HG02571 (cell line): ENCODE data around the gene UBE2E1.
"Not testable (repeated sequence)": the region's sequence is repeated elsewhere in the genome, so short reads cannot be mapped to it uniquely, and the experiment has no call there.

Experiments
- ATAC-seq: cut with Tn5 transposase; IDR thresholded peaks from one replicate; pipeline ENCODE4 v1.9.1; 2021; ENCODE audit warnings: mild to moderate bottlenecking, moderate library complexity; ENCODE audit not compliant: unreplicated experiment

Gene UBE2E1

GRCh38 chr3:23876923-23877322 is 71.2 kb downstream of the UBE2E1 start:
- ATAC-seq: no peak

- no peak for ATAC-seq
These were observed 71.7 kb downstream of the UBE2E1 start for GRCh38 chr3:23877329-23877980.

- ATAC-seq: no peak
These were observed 73.7 kb downstream of the UBE2E1 start for GRCh38 chr3:23879485-23879884.

GRCh38 chr3:23880703-23881339 is 75.1 kb downstream of the UBE2E1 start:
- no peak for ATAC-seq

GRCh38 chr3:23881993-23882392 is 76.2 kb downstream of the UBE2E1 start:
- not testable (repeated sequence) for ATAC-seq

- ATAC-seq: no peak
These were observed 76.7 kb downstream of the UBE2E1 start for GRCh38 chr3:23882487-23882918.

GRCh38 chr3:23884481-23884880 is 78.7 kb downstream of the UBE2E1 start:
- ATAC-seq: no peak

- ATAC-seq: no peak
These were observed 79.5 kb downstream of the UBE2E1 start for GRCh38 chr3:23885210-23885609.

- ATAC-seq: no peak
These were observed 80.6 kb downstream of the UBE2E1 start for GRCh38 chr3:23886311-23886710.

GRCh38 chr3:23888617-23889228 is 83.0 kb downstream of the UBE2E1 start:
- no peak for ATAC-seq

GRCh38 chr3:23889386-23889785 is 83.6 kb downstream of the UBE2E1 start:
- no peak for ATAC-seq

- ATAC-seq: no peak
These were observed 84.2 kb downstream of the UBE2E1 start for GRCh38 chr3:23889950-23890349.

- ATAC-seq: no peak
These were observed 88.7 kb downstream of the UBE2E1 start for GRCh38 chr3:23894254-23895061.

GRCh38 chr3:23895181-23895580 is 89.4 kb downstream of the UBE2E1 start:
- ATAC-seq: no peak

GRCh38 chr3:23900744-23901143 is 95.0 kb downstream of the UBE2E1 start:
- no peak for ATAC-seq

- ATAC-seq: no peak
These were observed 98.8 kb downstream of the UBE2E1 start for GRCh38 chr3:23904545-23904944.

- no peak for ATAC-seq
These were observed 103.6 kb downstream of the UBE2E1 start for GRCh38 chr3:23909341-23909740.

- ATAC-seq: no peak
These were observed 105.6 kb downstream of the UBE2E1 start for GRCh38 chr3:23911397-23911796.

- not testable (repeated sequence) for ATAC-seq
These were observed 106.6 kb downstream of the UBE2E1 start for GRCh38 chr3:23912335-23912734.

GRCh38 chr3:23913182-23913581 is 107.4 kb downstream of the UBE2E1 start:
- no peak for ATAC-seq
